DND-41 (cell line): ENCODE data around the gene TRIM40.

Source experiments
- EZH2 ChIP-seq: IDR thresholded peaks from 3 replicates; pipeline ENCODE4 v1.6.1; 2012; ENCODE audit warnings: borderline replicate concordance, low read depth, mild to moderate bottlenecking, moderate library complexity, low read length, inconsistent platforms; ENCODE audit not compliant: severe bottlenecking
- TF ChIP-seq, protein P1 (sequence below): IDR thresholded peaks from 2 replicates; pipeline ENCODE4 v1.5.1; 2012; ENCODE audit warnings: borderline replicate concordance, low read length, moderate library complexity, mild to moderate bottlenecking; ENCODE audit not compliant: poor library complexity, severe bottlenecking; ENCODE audit errors: extremely low read depth

DNA sequence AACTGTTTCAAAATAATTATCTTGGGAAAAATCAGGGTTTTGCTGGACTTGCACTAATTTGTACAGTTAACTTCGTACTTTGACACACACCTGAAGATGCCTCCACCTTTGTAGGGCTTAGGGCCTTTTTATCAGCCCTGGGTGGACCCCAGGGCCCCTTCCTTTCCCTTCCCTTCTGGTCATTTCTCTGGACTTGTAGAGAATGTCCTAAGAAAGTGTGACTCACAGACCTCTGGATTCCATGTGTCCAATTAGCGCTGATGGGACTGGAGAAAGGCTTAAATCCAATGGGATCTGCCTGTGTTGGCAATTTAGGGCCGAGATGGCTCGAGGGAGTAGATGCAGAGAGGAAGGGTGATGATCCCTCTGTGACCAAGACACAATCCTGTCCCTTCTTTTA is 36.7 kb downstream of the TRIM40 start:
- TF ChIP-seq, protein P1, sequence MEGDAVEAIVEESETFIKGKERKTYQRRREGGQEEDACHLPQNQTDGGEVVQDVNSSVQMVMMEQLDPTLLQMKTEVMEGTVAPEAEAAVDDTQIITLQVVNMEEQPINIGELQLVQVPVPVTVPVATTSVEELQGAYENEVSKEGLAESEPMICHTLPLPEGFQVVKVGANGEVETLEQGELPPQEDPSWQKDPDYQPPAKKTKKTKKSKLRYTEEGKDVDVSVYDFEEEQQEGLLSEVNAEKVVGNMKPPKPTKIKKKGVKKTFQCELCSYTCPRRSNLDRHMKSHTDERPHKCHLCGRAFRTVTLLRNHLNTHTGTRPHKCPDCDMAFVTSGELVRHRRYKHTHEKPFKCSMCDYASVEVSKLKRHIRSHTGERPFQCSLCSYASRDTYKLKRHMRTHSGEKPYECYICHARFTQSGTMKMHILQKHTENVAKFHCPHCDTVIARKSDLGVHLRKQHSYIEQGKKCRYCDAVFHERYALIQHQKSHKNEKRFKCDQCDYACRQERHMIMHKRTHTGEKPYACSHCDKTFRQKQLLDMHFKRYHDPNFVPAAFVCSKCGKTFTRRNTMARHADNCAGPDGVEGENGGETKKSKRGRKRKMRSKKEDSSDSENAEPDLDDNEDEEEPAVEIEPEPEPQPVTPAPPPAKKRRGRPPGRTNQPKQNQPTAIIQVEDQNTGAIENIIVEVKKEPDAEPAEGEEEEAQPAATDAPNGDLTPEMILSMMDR = no peak
- TF ChIP-seq EZH2 = no peak
